Measurements from ENCODE around the gene SAMD4B.

DNA sequence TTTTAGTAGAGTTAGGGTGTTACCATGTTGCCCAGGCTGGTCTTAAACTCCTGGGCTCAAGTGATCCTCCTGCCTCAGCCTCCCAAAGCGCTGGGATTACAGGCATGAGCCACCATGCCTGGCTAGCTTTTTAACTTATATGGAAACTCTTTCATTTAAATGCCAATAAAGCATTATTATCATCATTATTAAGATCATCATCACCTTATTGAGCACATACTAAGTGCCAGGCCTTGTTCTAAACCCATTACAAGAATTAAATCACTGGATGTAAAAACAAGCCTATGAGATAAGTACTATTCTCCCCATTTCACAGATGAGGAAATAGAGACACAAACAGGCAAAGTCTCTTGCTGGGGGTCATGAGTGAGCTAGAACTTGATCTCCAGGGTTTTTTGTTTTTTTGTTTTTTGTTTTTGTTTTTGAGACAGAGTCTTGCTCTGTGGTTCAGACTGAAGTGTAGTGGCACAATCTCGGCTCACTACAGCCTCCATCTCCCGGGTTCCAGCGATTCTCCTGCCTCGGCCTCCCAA, 7.7 kb upstream of the SAMD4B start:
- TF ChIP-seq, protein P1, sequence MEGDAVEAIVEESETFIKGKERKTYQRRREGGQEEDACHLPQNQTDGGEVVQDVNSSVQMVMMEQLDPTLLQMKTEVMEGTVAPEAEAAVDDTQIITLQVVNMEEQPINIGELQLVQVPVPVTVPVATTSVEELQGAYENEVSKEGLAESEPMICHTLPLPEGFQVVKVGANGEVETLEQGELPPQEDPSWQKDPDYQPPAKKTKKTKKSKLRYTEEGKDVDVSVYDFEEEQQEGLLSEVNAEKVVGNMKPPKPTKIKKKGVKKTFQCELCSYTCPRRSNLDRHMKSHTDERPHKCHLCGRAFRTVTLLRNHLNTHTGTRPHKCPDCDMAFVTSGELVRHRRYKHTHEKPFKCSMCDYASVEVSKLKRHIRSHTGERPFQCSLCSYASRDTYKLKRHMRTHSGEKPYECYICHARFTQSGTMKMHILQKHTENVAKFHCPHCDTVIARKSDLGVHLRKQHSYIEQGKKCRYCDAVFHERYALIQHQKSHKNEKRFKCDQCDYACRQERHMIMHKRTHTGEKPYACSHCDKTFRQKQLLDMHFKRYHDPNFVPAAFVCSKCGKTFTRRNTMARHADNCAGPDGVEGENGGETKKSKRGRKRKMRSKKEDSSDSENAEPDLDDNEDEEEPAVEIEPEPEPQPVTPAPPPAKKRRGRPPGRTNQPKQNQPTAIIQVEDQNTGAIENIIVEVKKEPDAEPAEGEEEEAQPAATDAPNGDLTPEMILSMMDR (IDR thresholded peaks at IDR 0.05): no peak
- TF ChIP-seq POLR2A (IDR thresholded peaks at IDR 0.05): no peak
